H9 (cell line): ENCODE measurements around the gene TSPOAP1. TPM values are rescaled to one million over a fixed set of nuclear protein-coding genes. Genes with fewer than 3 reads are reported as not detected.

Source experiments
- DNase-seq: peaks from one replicate; pipeline ENCODE4 v3.0.0-alpha.2; 2017
- H2AFZ ChIP-seq: one replicate; pipeline ENCODE4 v1.6.1; 2013; ENCODE audit warnings: mild to moderate bottlenecking, low read length, control low read depth, moderate library complexity
- H2AK5ac ChIP-seq: 2 replicates; pipeline ENCODE4 v1.6.1; 2013; ENCODE audit warnings: low read length, control low read depth, mixed read lengths; ENCODE audit not compliant: insufficient read length
- H2BK120ac ChIP-seq: one replicate; pipeline ENCODE4 v1.6.1; 2013; ENCODE audit warnings: low read depth, mild to moderate bottlenecking, low read length, control low read depth, inconsistent platforms; ENCODE audit not compliant: poor library complexity, severe bottlenecking
- H2BK12ac ChIP-seq: 2 replicates; pipeline ENCODE4 v1.6.1; 2013; ENCODE audit warnings: low read length, control low read depth, mixed read lengths, low read depth; ENCODE audit not compliant: insufficient read length
- H2BK15ac ChIP-seq: 2 replicates; pipeline ENCODE4 v1.6.1; 2013; ENCODE audit warnings: low read depth, low read length, control low read depth
- H2BK20ac ChIP-seq: one replicate; pipeline ENCODE4 v1.6.1; 2013; ENCODE audit warnings: low read depth, mild to moderate bottlenecking, low read length, control low read depth, inconsistent platforms; ENCODE audit not compliant: poor library complexity, severe bottlenecking
- H2BK5ac ChIP-seq: 2 replicates; pipeline ENCODE4 v1.6.1; 2013; ENCODE audit warnings: low read length, control low read depth, mixed read lengths; ENCODE audit not compliant: insufficient read length
- H3K14ac ChIP-seq: 2 replicates; pipeline ENCODE4 v1.6.1; 2013; ENCODE audit warnings: low read length, control low read depth; ENCODE audit not compliant: insufficient read depth
- H3K18ac ChIP-seq: 2 replicates; pipeline ENCODE4 v1.6.1; 2013; ENCODE audit warnings: low read depth, mild to moderate bottlenecking, mixed read lengths, low read length, control low read depth; ENCODE audit not compliant: insufficient read length
- H3K23ac ChIP-seq: 2 replicates; pipeline ENCODE4 v1.6.1; 2013; ENCODE audit warnings: low read length, control low read depth, mixed read lengths, low read depth; ENCODE audit not compliant: insufficient read length
- H3K23me2 ChIP-seq: 2 replicates; pipeline ENCODE4 v1.6.1; 2013; ENCODE audit warnings: low read depth, mild to moderate bottlenecking, mixed read lengths, low read length, control low read depth; ENCODE audit not compliant: insufficient read length, poor library complexity, severe bottlenecking
- H3K27ac ChIP-seq: 2 replicates; pipeline ENCODE4 v1.5.1; 2013; ENCODE audit warnings: low read length, control low read depth, mixed read lengths, low read depth; ENCODE audit not compliant: insufficient read length
- H3K27me3 ChIP-seq: 2 replicates; pipeline ENCODE4 v1.6.1; 2013; ENCODE audit warnings: low read length, control low read depth, inconsistent platforms; ENCODE audit not compliant: insufficient read depth
- H3K4ac ChIP-seq: 2 replicates; pipeline ENCODE4 v1.6.1; 2013; ENCODE audit warnings: low read depth, mild to moderate bottlenecking, control low read depth, inconsistent platforms, low read length, moderate library complexity
- H3K4me1 ChIP-seq: 2 replicates; pipeline ENCODE4 v1.6.1; 2013; ENCODE audit warnings: low read length, control low read depth, inconsistent platforms; ENCODE audit not compliant: insufficient read depth
- H3K4me2 ChIP-seq: 2 replicates; pipeline ENCODE4 v1.6.1; 2013; ENCODE audit warnings: low read length, control low read depth, mixed read lengths; ENCODE audit not compliant: insufficient read length, insufficient read depth
- H3K56ac ChIP-seq: 2 replicates; pipeline ENCODE4 v1.6.1; 2013; ENCODE audit warnings: low read depth, mild to moderate bottlenecking, mixed read lengths, low read length, control low read depth; ENCODE audit not compliant: insufficient read length
- H3K79me1 ChIP-seq: 2 replicates; pipeline ENCODE4 v1.6.1; 2013; ENCODE audit warnings: low read depth, mild to moderate bottlenecking, moderate library complexity, low read length, control low read depth, inconsistent platforms; ENCODE audit not compliant: insufficient read depth, poor library complexity, severe bottlenecking
- H3K79me2 ChIP-seq: 2 replicates; pipeline ENCODE4 v1.6.1; 2013; ENCODE audit warnings: low read length, control low read depth, inconsistent platforms; ENCODE audit not compliant: insufficient read depth
- H3K9ac ChIP-seq: 2 replicates; pipeline ENCODE4 v1.6.1; 2013; ENCODE audit warnings: low read length, control low read depth, mixed read lengths; ENCODE audit not compliant: insufficient read length; ENCODE audit errors: extremely low read depth
- H3K9me3 ChIP-seq: one replicate; pipeline ENCODE4 v1.6.1; 2013; ENCODE audit warnings: low read depth, low read length, inconsistent platforms; ENCODE audit not compliant: control insufficient read depth
- H3T11ph ChIP-seq: one replicate; pipeline ENCODE4 v1.6.1; 2013; ENCODE audit warnings: mild to moderate bottlenecking, low read length, control low read depth, inconsistent platforms
- H4K20me1 ChIP-seq: one replicate; pipeline ENCODE4 v1.6.1; 2013; ENCODE audit not compliant: control insufficient read depth, insufficient read length, insufficient read depth
- H4K5ac ChIP-seq: 2 replicates; pipeline ENCODE4 v1.6.1; 2013; ENCODE audit warnings: low read depth, mild to moderate bottlenecking, mixed read lengths, low read length, control low read depth; ENCODE audit not compliant: insufficient read length
- H4K8ac ChIP-seq: replicated peaks from 2 replicates; pipeline ENCODE4 v1.6.1; 2013; ENCODE audit warnings: low read length, control low read depth, mixed read lengths, low read depth; ENCODE audit not compliant: insufficient read length
- H4K91ac ChIP-seq: 2 replicates; pipeline ENCODE4 v1.6.1; 2013; ENCODE audit warnings: low read depth, mild to moderate bottlenecking, moderate library complexity, mixed read lengths, low read length, control low read depth; ENCODE audit not compliant: insufficient read length
- H3K27ac Mint-ChIP-seq, 3 experiments: 2 replicates in 2 of 3; 3 replicates in 1 of 3; pipeline ENCODE4 v1.8.0; 2020 to 2021; ENCODE audit warnings: mixed read lengths in 3 of 3, mild to moderate bottlenecking in 1 of 3, moderate library complexity in 1 of 3
- H3K27me3 Mint-ChIP-seq: 2 replicates; pipeline ENCODE4 v1.8.0; 2021; ENCODE audit warnings: low read depth, mild to moderate bottlenecking, moderate library complexity, mixed read lengths
- H3K36me3 Mint-ChIP-seq, 3 experiments: 2 replicates in 2 of 3; 3 replicates in 1 of 3; pipeline ENCODE4 v1.8.0; 2020 to 2021; ENCODE audit warnings: low read depth in 3 of 3, mixed read lengths in 3 of 3; ENCODE audit not compliant: insufficient read depth in 1 of 3
- H3K4me1 Mint-ChIP-seq, 2 experiments: 2 replicates each; pipeline ENCODE4 v1.8.0; 2020; ENCODE audit warnings: mixed read lengths in 2 of 2
- H3K4me3 Mint-ChIP-seq, 2 experiments: 2 replicates in 1 of 2; 3 replicates in 1 of 2; pipeline ENCODE4 v1.8.0; 2020 to 2021; ENCODE audit warnings: mild to moderate bottlenecking in 2 of 2, mixed read lengths in 2 of 2, moderate library complexity in 1 of 2
- H3K9me3 Mint-ChIP-seq, 2 experiments: 2 replicates in 1 of 2; 3 replicates in 1 of 2; pipeline ENCODE4 v1.8.0; 2020; ENCODE audit warnings: mild to moderate bottlenecking in 2 of 2, mixed read lengths in 2 of 2, moderate library complexity in 1 of 2
- CTCF ChIP-seq: fragments of 200-600 bp; sonication (generic); conservative IDR thresholded peaks from 3 replicates; pipeline ENCODE4 v1.8.0; 2021; ENCODE audit warnings: antibody characterized with exemption, mild to moderate bottlenecking
- WGBS: extraction: QIAGEN DNeasy Blood & Tissue Kit; methylation state at CpG from one replicate; pipeline ENCODE4 v1.1.7; 2013; ENCODE audit warnings: missing lambda C conversion rate, low lambda C conversion rate, mixed read lengths; ENCODE audit not compliant: insufficient read length; ENCODE audit errors: extremely low coverage; 5-methylcytosine and 5-hydroxymethylcytosine counted together
- total RNA-seq: library from RNA; stranded (reverse); gene quantifications from 2 replicates; pipeline ENCODE4 v1.2.1, GENCODE V29; 2021

TSPOAP1 gene
- total RNA-seq, 1 experiment from 2014 or later, result 17.3 TPM

GRCh38 chr17:58321571-58322525 is 6.7 kb downstream of the TSPOAP1 start:
- H3K27me3 ChIP-seq, result no peaks in the 10 kb centered on the region; the same call in 1 of the 2 replicates
- Mint-ChIP-seq H3K36me3 (peaks cover 0 to 13% (median 2%) of the 10 kb centered on the region in 3 experiments; a peak in 5 of 7 replicates), H3K9me3 (no peaks in the 10 kb centered on the region), H3K4me1 (peaks cover 21 to 26% of the 10 kb centered on the region in 2 experiments), H3K4me3 (no peak overlapping the region; a peak in 3 of 5 replicates), H3K27ac (no peak overlapping the region), H3K27me3 (peaks cover 50% of the 10 kb centered on the region)
- no peak overlapping the region for H3K23ac ChIP-seq
- no peak overlapping the region for H2BK15ac ChIP-seq
- H2AFZ ChIP-seq, result no peak overlapping the region
- H2BK12ac ChIP-seq, result no peak overlapping the region
- no peaks in the 10 kb centered on the region for H3K79me2 ChIP-seq
- no peak overlapping the region for H3K27ac ChIP-seq
- WGBS, result no CpG with 5 or more reads among the region's 18 CpGs
- peaks cover 15% of the 10 kb centered on the region for H3K23me2 ChIP-seq
- H3K14ac ChIP-seq, result no peak overlapping the region
- no peaks in the 10 kb centered on the region for H3K79me1 ChIP-seq
- H3K56ac ChIP-seq, result no peak overlapping the region
- H2BK120ac ChIP-seq, result no peak overlapping the region
- no peak overlapping the region for H4K5ac ChIP-seq
- no peaks in the 10 kb centered on the region; the same call in 1 of the 2 replicates for H3K4me1 ChIP-seq
- no peak for DNase-seq
- no peak overlapping the region for H3K9ac ChIP-seq
- no peak overlapping the region for H2AK5ac ChIP-seq
- H2BK20ac ChIP-seq, result no peak overlapping the region
- no peak overlapping the region for H4K91ac ChIP-seq
- H3T11ph ChIP-seq, result no peak overlapping the region
- H4K20me1 ChIP-seq, result no peaks in the 10 kb centered on the region
- H3K9me3 ChIP-seq, result no peaks in the 10 kb centered on the region
- H4K8ac ChIP-seq, result no peak overlapping the region
- H3K18ac ChIP-seq, result no peak overlapping the region
- no peak overlapping the region for H2BK5ac ChIP-seq
- no peak for TF ChIP-seq CTCF
- H3K4ac ChIP-seq, result no peak overlapping the region
- no peak overlapping the region for H3K4me2 ChIP-seq
